Mesothelial cell of epicardium (in vitro differentiated cells): ENCODE results near the gene HMG20A. TPM values are rescaled to one million over a fixed set of nuclear protein-coding genes. Genes with fewer than 3 reads are reported as not detected.

Experiments
- DNase-seq, 2 experiments: peaks; one replicate each; pipeline ENCODE4 v3.0.0; 2021; ENCODE audit warnings: low spot score in 2 of 2; ENCODE audit not compliant: unreplicated experiment in 2 of 2
- H3K27ac Mint-ChIP-seq: 2 replicates; pipeline ENCODE4 v1.8.0; 2021; ENCODE audit warnings: mixed read lengths
- H3K27me3 Mint-ChIP-seq: 2 replicates; pipeline ENCODE4 v1.8.0; 2021; ENCODE audit warnings: low read depth, mixed read lengths
- H3K36me3 Mint-ChIP-seq: 2 replicates; pipeline ENCODE4 v1.8.0; 2021; ENCODE audit warnings: mixed read lengths
- H3K4me1 Mint-ChIP-seq: 2 replicates; pipeline ENCODE4 v1.8.0; 2021; ENCODE audit warnings: mixed read lengths
- H3K4me3 Mint-ChIP-seq: 2 replicates; pipeline ENCODE4 v1.8.0; 2021; ENCODE audit warnings: mild to moderate bottlenecking, moderate library complexity, mixed read lengths
- H3K9me3 Mint-ChIP-seq: 2 replicates; pipeline ENCODE4 v1.8.0; 2021; ENCODE audit warnings: mixed read lengths
- total RNA-seq: library from RNA; stranded (reverse); gene quantifications from 3 replicates; pipeline ENCODE4 v1.2.1, GENCODE V29; 2021
- TF ChIP-seq, protein P1 (sequence below): fragments of 200-600 bp; sonication (generic); IDR thresholded peaks from one replicate; pipeline ENCODE4 v1.5.0; 2021; ENCODE audit warnings: antibody characterized with exemption; ENCODE audit not compliant: unreplicated experiment

Gene HMG20A
- total RNA-seq, 1 donor from 2014 or later, result 70.5 TPM

DNA sequence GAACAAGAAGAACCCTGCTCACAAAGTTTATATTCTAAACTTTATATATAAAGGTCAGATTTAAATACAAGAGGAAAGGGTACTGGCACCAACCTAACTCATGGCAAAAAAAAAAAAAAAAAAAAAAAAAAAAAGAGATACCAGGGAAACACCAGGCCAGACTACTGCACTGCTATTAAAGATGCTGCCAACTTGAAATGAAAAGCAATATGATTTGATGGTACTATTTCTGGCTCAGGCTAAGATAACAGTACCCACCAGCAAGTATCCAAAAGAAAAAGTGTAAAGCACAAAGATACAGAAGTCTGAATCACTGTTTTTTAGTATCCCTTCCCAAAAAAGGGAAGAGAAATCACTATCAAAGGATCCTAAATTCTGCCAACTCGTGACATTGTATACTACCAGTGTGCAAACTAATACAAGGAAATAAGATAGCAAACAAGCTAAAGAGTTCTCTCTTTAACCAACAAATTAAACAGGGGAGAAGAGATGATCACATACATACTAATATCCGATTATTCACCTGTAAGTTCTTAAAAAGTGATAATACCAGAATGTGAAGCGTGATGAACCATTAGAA lies 29.2 kb upstream of the HMG20A start:
- DNase-seq, result no peak
- TF ChIP-seq, protein P1, sequence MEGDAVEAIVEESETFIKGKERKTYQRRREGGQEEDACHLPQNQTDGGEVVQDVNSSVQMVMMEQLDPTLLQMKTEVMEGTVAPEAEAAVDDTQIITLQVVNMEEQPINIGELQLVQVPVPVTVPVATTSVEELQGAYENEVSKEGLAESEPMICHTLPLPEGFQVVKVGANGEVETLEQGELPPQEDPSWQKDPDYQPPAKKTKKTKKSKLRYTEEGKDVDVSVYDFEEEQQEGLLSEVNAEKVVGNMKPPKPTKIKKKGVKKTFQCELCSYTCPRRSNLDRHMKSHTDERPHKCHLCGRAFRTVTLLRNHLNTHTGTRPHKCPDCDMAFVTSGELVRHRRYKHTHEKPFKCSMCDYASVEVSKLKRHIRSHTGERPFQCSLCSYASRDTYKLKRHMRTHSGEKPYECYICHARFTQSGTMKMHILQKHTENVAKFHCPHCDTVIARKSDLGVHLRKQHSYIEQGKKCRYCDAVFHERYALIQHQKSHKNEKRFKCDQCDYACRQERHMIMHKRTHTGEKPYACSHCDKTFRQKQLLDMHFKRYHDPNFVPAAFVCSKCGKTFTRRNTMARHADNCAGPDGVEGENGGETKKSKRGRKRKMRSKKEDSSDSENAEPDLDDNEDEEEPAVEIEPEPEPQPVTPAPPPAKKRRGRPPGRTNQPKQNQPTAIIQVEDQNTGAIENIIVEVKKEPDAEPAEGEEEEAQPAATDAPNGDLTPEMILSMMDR, result no peak

GRCh38 chr15:77392762-77393470 lies 27.8 kb upstream of the HMG20A start:
- H3K27ac Mint-ChIP-seq, result no peak overlapping the region
- peaks cover 29% of the 10 kb centered on the region for H3K36me3 Mint-ChIP-seq
- no peak for DNase-seq
- H3K9me3 Mint-ChIP-seq, result peaks cover 27% of the 10 kb centered on the region
- H3K27me3 Mint-ChIP-seq, result no peaks in the 10 kb centered on the region
- TF ChIP-seq, protein P1, result no peak
- H3K4me1 Mint-ChIP-seq, result peaks cover 20% of the 10 kb centered on the region
- no peak overlapping the region for H3K4me3 Mint-ChIP-seq

More for the DNA sequence above, 29.2 kb upstream of the HMG20A start:
- Mint-ChIP-seq H3K9me3 (peaks cover 16% of the 10 kb centered on the region), H3K27ac (no peak overlapping the region), H3K4me1 (peaks cover 32% of the 10 kb centered on the region), H3K4me3 (no peak overlapping the region), H3K36me3 (peaks cover 20% of the 10 kb centered on the region), H3K27me3 (no peaks in the 10 kb centered on the region)

DNA sequence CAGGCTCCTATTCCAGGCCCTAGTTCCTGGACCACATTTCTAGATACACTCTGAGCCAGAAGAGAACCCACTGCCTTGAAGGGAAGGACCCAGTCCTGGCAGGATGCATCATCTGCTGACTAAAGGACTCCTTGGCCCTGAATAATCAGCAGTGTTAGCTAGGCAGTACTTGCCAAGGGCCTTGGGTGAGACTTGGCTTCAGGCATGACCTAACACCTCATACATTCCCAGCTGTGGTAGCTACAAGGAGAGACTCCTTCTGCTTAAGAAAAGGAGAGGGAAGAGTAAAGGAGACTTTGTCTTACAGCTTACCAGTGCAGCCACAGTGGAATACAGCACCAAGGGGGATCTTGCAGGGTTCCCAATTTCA lies 27.2 kb upstream of the HMG20A start:
- Mint-ChIP-seq H3K27me3 (no peaks in the 10 kb centered on the region), H3K9me3 (peaks cover 32% of the 10 kb centered on the region), H3K4me3 (no peak overlapping the region), H3K36me3 (peaks cover 34% of the 10 kb centered on the region), H3K27ac (no peak overlapping the region), H3K4me1 (peaks cover 20% of the 10 kb centered on the region)
- no peak for DNase-seq
- TF ChIP-seq, protein P1, result no peak

DNA sequence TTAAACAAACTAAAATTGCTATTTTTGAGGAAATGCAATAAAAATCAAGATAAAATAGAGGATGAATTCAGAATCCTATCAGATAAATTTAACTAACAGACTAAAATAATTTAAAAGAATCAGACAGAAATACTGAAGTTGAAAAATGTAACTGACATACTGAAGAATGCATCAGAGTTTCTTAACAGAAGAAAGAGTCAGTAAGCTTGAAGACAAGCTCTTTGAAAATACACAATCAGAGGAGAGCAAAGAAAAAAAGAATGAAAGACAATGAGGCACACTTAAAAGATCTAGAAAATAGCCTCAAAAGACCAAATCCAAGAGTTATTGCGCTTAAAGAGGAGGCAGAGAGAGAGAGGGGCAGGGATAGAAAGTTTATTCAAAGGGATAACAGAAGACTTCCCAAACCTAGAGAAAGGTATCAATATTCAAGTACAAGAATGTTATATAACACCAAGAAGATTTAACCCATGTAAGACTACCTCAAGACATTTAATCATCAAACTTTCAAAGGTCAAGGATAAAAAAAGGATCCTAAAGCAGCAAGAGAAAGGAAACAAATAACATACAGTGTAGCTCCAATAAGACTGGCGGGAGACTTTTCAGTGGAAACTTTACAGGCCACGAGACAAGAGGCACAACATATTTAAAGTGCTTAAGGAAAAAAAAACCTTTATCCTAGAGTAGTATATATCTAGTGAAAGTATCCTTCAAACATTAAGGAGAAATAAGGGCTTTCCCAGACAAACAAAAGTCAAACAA lies 25.5 kb upstream of the HMG20A start:
- peaks cover 51% of the 10 kb centered on the region for H3K36me3 Mint-ChIP-seq
- H3K4me1 Mint-ChIP-seq, result peaks cover 11% of the 10 kb centered on the region
- peaks cover 48% of the 10 kb centered on the region for H3K9me3 Mint-ChIP-seq
- H3K4me3 Mint-ChIP-seq, result no peak overlapping the region
- H3K27me3 Mint-ChIP-seq, result no peaks in the 10 kb centered on the region
- no peak overlapping the region for H3K27ac Mint-ChIP-seq
- TF ChIP-seq, protein P1, result no peak
- DNase-seq, result no peak

- TF ChIP-seq, protein P1, result no peak
- peaks cover 52% of the 10 kb centered on the region for H3K9me3 Mint-ChIP-seq
- H3K4me1 Mint-ChIP-seq, result peaks cover under 1% of the 10 kb centered on the region
- H3K27me3 Mint-ChIP-seq, result no peaks in the 10 kb centered on the region
- DNase-seq, result no peak
- H3K27ac Mint-ChIP-seq, result no peak overlapping the region
- peaks cover 54% of the 10 kb centered on the region for H3K36me3 Mint-ChIP-seq
- no peak overlapping the region for H3K4me3 Mint-ChIP-seq
Observed at GRCh38 chr15:77396692-77397091, 24.0 kb upstream of the HMG20A start.
